Sigmoid colon (tissue), 7 donors: ENCODE results near the gene AP5B1. TPM values are rescaled to one million over a fixed set of nuclear protein-coding genes. Genes with fewer than 3 reads are reported as not detected.
A peak's percentile ranks its signal among the peaks of the same experiment; 100 is the strongest.

Source experiments
- DNase-seq: peaks from one replicate; pipeline ENCODE4 v3.0.0-alpha.2; 2019
- H3K27ac ChIP-seq, 4 donors: fragments of 200-600 bp; sonication (generic); one replicate each; pipeline ENCODE4 v1.5.1; 2016 to 2019; ENCODE audit warnings: mild to moderate bottlenecking in 1 of 4
- H3K27me3 ChIP-seq, 3 donors: fragments of 200-600 bp; sonication (generic); one replicate each; pipeline ENCODE4 v1.5.1; 2019; ENCODE audit warnings: mild to moderate bottlenecking in 1 of 3
- H3K36me3 ChIP-seq, 4 donors: fragments of 200-600 bp; sonication (generic); one replicate each; pipeline ENCODE4 v1.5.1; 2016 to 2019
- H3K4me1 ChIP-seq, 4 donors: fragments of 200-600 bp; sonication (generic); one replicate each; pipeline ENCODE4 v1.5.1; 2017 to 2019
- H3K4me3 ChIP-seq, 4 donors: fragments of 200-600 bp; sonication (generic); one replicate each; pipeline ENCODE4 v1.5.1; 2017 to 2019; ENCODE audit warnings: mild to moderate bottlenecking in 2 of 4, moderate library complexity in 1 of 4
- H3K9me3 ChIP-seq, 4 donors: fragments of 200-600 bp in 3 of 4; sonication (generic) in 3 of 4; one replicate each; pipeline versions ENCODE4 v1.5.1 to v1.6.1; 2013 to 2019
- CTCF ChIP-seq, 4 experiments: fragments of 450-650 bp in 3 of 4; fragments of 200-600 bp in 1 of 4; IDR thresholded peaks; one replicate each; pipeline ENCODE4 v1.5.1; 2016 to 2019; ENCODE audit warnings: antibody characterized with exemption in 4 of 4, mild to moderate bottlenecking in 3 of 4, moderate library complexity in 2 of 4
- EP300 ChIP-seq, 4 donors: sonication (generic); formaldehyde crosslinking; IDR thresholded peaks; one replicate each; pipeline ENCODE4 v1.6.1; 2017; ENCODE audit warnings: antibody characterized with exemption in 4 of 4
- POLR2A ChIP-seq, 2 donors: fragments of 450-650 bp; IDR thresholded peaks; one replicate each; pipeline ENCODE4 v1.6.1; 2016; ENCODE audit warnings: antibody characterized with exemption in 2 of 2, mild to moderate bottlenecking in 2 of 2, moderate library complexity in 2 of 2
- POLR2AphosphoS5 ChIP-seq, 4 donors: sonication (generic); formaldehyde crosslinking; IDR thresholded peaks; one replicate each; pipeline ENCODE4 v1.6.1; 2017; ENCODE audit warnings: antibody characterized with exemption in 4 of 4
- WGBS, 2 donors: extraction: QIAGEN DNeasy Blood & Tissue Kit; methylation state at CpG; one replicate each; pipeline ENCODE4 v1.1.7; 2013; 5-methylcytosine and 5-hydroxymethylcytosine counted together
- intact Hi-C: fragments of 100-400 bp; cut with DNase I; formaldehyde crosslinking; loops from one replicate; pipeline ENCODE4 v1.15.1; 2023
- polyA plus RNA-seq, 3 donors: library from polyadenylated mRNA; stranded (reverse); fragments of 200-250 nt; gene quantifications; one replicate each; pipeline ENCODE4 v1.2.3, GENCODE V29; 2013
- total RNA-seq, 4 donors: library from RNA; depleted of rRNA; stranded (reverse); fragments of >200 nt; gene quantifications; one replicate each; pipeline ENCODE4 v1.1.0, GENCODE V29; 2016
- donor health status: healthy with polysubstance abuse.
- donor health status: Bipolar disorder and iron deficiency.
- donor health status: healthy.

Gene AP5B1
- total and polyA plus RNA-seq, 7 donors = 6.6 to 14.6 (median 9.0) TPM

DNA sequence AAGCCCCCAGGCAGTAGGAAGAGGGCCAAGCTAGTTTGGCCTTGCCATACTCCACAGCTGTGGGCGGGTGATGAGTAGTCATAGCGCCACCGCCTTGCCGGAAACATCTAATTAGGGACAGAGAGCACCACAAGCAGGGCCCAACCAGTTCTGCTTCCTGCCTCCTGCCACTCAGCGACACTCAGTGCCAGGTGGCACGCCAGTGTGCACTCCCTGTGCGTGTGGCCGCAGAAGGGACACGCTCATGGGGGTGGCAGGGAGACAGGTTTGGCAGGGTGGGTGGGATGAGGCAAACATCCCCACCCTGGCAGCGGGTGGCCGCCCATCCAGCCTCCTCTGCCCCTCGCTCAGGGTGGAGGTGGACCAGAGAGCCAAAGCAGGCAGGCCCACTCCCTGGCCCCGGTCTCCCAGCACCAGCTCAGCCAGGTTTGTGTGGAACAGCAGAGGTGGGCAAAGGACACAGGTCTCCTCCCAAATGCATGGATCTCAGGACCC lies 11.0 kb upstream of the AP5B1 start:
- intact Hi-C loops = no loop called here
- Histone ChIP-seq H3K4me1 (peaks cover 0 to 16% (median 15%) of the 10 kb centered on the region in 4 donors), H3K4me3 (no peak overlapping the region), H3K27ac (no peak overlapping the region), H3K9me3 (no peaks in the 10 kb centered on the region), H3K27me3 (peaks cover 16 to 38% (median 20%) of the 10 kb centered on the region in 3 donors), H3K36me3 (no peaks in the 10 kb centered on the region)
- 10 to 34% methylated on average over 13 of the region's 13 CpGs for WGBS, 2 donors
- DNase-seq = no peak
- TF ChIP-seq EP300 (IDR thresholded peaks at IDR 0.05) (no peak), POLR2A (IDR thresholded peaks at IDR 0.05) (peak in 1 of 2 donors; percentile 14)

- 26 to 74% methylated on average over 18 of the region's 18 CpGs for WGBS, 2 donors
- Histone ChIP-seq H3K9me3 (no peaks in the 10 kb centered on the region), H3K27ac (no peak overlapping the region), H3K36me3 (no peaks in the 10 kb centered on the region), H3K4me3 (no peak overlapping the region), H3K4me1 (peaks cover 0 to 22% (median 21%) of the 10 kb centered on the region in 4 donors), H3K27me3 (peaks cover 23 to 45% (median 27%) of the 10 kb centered on the region in 3 donors)
- intact Hi-C loops = no loop called here
- no peak for TF ChIP-seq EP300 (IDR thresholded peaks at IDR 0.05)
- TF ChIP-seq POLR2AphosphoS5 (IDR thresholded peaks at IDR 0.05) = no peak
- TF ChIP-seq POLR2A (IDR thresholded peaks at IDR 0.05) = no peak
- no peak for TF ChIP-seq CTCF (IDR thresholded peaks at IDR 0.05)
- no peak for DNase-seq
Observed at GRCh38 chr11:65790902-65791650, 10.3 kb upstream of the AP5B1 start.

DNA sequence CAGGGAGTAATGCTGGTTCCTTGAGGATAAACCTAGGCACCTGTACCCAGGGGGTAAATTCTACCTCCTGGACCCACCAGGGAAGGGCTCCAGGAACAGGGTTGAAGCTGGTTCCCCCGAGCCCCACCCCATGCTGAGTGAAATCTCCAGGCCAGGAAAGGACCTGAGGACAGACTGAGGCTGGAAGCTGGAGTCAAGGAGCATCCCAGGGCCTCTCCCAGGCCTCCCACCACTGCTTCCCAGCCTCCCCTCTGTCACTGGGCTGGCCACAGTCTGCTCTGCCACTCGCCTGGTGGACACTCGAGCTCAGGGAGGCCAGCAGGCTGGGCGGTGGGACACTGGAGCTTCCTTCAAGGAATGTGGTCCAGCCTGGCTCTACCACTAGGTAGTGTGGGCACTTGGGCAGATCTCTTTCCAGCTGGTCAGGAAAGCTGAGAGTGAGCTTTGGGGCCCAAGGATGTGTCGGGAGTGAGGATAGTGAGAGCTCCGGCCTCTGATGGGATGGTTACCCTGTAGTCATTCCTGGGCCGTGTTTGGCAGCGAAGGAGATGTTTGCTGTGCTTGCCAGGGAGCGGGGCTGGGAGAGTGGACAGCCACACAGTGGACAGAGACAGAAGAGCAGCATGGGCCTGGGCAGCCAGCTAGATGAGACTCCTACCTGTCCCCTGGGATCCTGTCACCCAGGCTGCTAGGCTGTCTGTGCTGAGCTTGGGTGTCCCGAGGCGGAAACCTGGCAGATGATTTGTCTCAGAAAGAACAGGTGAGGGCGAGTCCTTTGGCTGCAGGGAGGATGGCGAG lies 9.5 kb upstream of the AP5B1 start:
- TF ChIP-seq CTCF (IDR thresholded peaks at IDR 0.05) = no peak
- TF ChIP-seq POLR2AphosphoS5 (IDR thresholded peaks at IDR 0.05) = no peak
- no peak for TF ChIP-seq EP300 (IDR thresholded peaks at IDR 0.05)
- no peak for TF ChIP-seq POLR2A (IDR thresholded peaks at IDR 0.05)
- Histone ChIP-seq H3K36me3 (no peaks in the 10 kb centered on the region), H3K4me1 (peaks cover 0 to 25% (median 24%) of the 10 kb centered on the region in 4 donors), H3K27ac (no peak overlapping the region), H3K27me3 (peaks cover 30 to 53% (median 35%) of the 10 kb centered on the region in 3 donors), H3K9me3 (no peaks in the 10 kb centered on the region), H3K4me3 (no peak overlapping the region)
- no peak for DNase-seq
- intact Hi-C loops = no loop called here
- WGBS, 2 donors = 25 to 74% methylated on average over 13 of the region's 13 CpGs

- Histone ChIP-seq H3K27ac (no peak overlapping the region), H3K27me3 (peaks cover 30 to 61% (median 37%) of the 10 kb centered on the region in 3 donors), H3K36me3 (no peaks in the 10 kb centered on the region), H3K4me1 (peaks cover 0 to 25% (median 24%) of the 10 kb centered on the region in 4 donors), H3K4me3 (no peak overlapping the region), H3K9me3 (no peaks in the 10 kb centered on the region)
- no peak for DNase-seq
- TF ChIP-seq CTCF (IDR thresholded peaks at IDR 0.05) (no peak), EP300 (IDR thresholded peaks at IDR 0.05) (no peak), POLR2A (IDR thresholded peaks at IDR 0.05) (no peak), POLR2AphosphoS5 (IDR thresholded peaks at IDR 0.05) (no peak)
- intact Hi-C loops = no loop called here
- WGBS, 2 donors = 26 to 64% methylated on average over 14 of the region's 14 CpGs
Observed at GRCh38 chr11:65789230-65790103, 8.7 kb upstream of the AP5B1 start.
